NCI-H748 (cell line): ENCODE results near the gene ACYP1.
"Not testable (repeated sequence)": the region's sequence is repeated elsewhere in the genome, so short reads cannot be mapped to it uniquely, and the experiment has no call there.

Experiments
- DNase-seq: peaks from one replicate; lab custom pipeline; 2025; ENCODE audit not compliant: unreplicated experiment; lab: John Stamatoyannopoulos, UW

ACYP1 gene

DNA sequence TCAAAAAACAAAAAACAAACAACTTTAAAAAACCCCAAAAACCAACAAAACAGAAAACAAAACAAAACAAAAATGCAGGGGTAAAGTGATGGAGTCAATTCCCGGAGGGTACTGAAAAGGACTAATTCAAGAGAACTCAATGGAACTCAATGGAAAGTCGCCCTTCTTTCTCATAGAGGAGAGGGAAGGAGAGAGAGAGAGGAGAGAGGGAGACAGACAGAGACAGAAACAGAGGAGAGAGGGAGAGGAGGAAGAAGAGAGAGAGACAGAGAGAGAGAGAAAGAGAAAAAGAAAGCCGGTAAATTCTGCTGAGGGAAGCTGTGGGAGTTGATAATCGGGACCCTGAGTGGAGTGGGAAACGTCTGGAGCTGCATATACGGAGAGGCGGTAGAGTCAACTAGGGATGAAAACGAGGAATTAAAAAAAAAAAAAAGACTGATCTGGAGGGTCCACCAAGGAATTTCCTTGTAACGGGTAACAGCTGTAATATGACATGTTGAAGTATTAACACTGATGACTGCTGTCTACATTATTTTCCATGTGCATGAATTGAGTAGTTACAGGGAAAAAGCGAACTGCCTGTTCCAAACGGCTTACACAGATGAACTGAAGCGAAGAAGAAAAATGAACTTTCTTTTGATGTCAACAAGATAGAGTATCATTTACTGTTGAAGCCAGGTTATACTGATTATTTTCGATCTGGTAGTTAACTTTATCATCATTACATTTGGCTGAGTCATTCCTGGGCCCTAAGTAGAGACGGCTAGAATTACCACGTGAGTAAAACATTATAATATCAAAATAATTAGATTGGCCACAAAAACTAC lies 4.7 kb upstream of the ACYP1 start:
- no peak for DNase-seq

DNA sequence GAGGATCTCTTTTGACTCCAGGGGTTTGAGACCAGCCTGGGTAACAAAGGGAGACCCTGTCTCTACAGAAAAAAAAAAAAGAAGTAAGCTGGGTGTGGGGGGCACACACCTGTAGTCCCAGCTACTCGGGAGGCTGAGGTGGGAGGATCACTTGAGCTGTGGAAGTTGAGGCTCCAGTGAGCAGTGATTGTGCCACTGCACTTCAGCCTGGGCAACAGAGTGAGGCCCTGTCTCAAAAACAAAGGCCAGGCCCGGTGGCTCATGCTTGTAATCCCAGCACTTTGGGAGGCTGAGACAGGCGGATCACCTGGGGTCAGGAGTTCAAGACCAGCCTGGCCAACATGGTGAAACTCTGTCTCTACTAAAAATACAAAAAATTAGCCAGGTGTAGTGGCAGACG lies 3.9 kb upstream of the ACYP1 start:
- not testable (repeated sequence) for DNase-seq

DNA sequence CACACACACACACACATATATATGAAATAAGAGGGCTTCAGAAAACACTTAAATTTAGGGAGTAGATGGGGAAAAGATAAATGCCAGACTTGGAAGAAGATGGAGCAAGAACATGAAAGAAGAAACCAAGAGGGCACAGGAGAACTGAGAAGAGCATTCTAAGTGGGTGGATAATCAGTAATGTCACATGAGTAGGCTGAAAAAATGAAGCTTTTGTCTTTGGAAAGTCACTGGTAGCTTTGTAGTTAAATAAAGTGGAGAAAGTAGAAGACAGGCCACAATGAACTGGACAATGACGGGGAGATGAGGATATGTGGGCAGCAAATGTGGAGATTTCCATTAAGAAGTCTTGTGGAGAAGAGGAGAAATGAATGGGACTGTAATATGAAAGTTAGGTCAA lies 3.4 kb upstream of the ACYP1 start:
- DNase-seq = no peak

DNA sequence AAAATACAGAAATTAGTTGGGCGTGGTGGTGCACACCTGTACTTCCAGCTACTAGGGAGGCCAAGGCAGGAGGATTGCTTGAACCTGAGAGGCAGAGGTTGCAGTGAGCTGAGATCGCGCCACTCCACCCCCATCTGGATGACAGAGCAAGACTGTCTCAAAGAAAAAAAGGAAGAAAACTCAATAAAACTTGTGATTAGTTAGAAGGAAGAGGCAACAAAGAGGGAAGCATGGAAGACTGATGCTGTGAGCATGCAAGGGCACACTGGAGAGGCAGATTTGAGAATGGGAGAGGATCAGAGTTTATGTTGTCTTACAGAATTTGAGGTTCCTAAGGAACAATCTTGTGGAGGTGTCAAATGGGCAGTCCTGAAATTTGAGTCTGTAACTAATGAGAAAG lies 2.9 kb upstream of the ACYP1 start:
- DNase-seq = no peak

DNA sequence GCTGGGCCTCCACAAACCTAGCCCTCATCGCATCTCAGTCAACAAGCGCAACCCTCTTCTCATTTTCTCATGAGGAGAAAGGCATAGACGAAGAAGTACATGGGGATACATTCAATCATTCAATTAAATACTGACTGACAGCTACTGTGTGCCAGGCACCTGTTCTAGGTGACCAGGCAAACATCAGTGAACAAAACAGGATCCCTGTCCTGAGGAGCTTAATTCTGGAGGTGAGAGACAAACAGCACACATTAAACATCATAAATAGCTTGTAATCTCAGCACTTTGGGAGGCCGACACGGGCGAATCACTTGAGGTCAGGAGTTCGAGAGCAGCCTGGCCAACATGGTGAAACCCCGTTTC lies 362 bp upstream of the ACYP1 start:
- DNase-seq = no peak

DNA sequence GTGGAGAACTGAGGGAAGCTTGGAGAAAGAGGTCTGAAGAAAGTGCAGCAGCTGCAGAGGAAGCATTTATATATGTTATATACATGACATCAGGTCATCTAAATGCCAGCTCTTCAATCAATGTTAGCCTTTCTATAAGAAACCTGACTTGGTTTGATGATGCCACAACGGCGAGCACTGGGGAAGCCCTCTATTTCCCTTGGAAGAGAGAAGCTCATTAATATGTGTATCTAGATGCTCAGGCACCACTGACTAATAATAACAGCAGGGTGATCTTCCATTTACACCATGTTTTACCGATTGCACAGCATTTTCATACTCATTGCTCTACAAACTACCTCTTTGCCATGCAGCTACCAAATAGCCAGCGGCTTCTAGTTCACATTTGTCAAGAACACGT lies 811 bp downstream of the ACYP1 start:
- DNase-seq = peak; percentile 33

DNA sequence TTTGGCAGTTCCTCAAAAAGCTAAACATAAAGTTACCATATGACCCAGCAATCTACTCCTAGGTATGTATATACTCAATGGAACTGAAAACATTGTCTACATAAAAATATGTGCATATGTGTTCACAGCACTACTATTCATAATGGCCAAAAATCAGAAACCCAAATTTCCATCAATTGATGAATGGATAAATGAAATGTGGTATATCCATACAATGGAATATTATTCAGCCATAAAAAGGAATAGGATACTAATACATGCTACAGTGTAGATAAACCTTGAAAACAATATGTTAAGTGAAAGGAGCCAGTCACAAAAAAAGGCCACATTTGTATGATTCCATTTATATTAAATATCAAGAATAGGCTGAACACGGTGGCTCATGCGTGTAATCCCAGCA lies 3.4 kb downstream of the ACYP1 start:
- no peak for DNase-seq

DNA sequence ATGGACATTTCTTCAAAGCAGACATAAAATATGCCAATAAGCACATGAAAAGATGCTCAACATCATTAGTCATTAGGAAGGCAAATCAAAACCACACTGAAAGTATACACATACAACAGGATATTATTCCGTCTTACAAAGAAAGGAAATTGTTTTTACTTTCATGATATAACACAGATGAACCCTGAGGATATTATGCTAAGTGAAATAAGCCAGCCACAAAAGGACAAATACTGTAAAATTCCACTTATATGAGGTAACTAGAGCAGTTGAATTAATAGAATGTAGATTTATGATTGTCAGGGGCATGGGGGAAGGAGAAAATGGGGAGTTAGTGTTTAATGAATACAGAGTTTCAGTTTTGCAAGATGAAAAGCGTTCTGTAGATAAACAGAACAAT lies 4.2 kb downstream of the ACYP1 start:
- no peak for DNase-seq

DNA sequence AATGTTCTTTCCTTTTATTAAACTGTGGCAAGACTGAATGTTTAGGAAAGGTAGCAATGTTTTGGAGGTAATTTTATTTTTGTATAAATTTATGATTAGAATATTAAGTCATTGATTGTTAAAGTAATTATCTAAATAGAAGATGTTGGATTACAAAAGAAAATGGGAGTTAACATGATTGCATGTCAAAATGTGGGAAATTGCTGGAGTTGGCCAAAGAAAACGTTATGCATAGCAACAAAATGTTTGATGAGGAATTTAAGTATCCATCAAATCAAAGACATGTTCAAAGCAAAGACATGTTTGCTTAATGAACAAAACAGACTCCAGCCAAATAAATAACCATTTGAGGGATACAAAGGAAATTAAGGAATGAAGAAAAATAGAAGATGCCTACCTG lies 9.4 kb downstream of the ACYP1 start:
- no peak for DNase-seq

DNA sequence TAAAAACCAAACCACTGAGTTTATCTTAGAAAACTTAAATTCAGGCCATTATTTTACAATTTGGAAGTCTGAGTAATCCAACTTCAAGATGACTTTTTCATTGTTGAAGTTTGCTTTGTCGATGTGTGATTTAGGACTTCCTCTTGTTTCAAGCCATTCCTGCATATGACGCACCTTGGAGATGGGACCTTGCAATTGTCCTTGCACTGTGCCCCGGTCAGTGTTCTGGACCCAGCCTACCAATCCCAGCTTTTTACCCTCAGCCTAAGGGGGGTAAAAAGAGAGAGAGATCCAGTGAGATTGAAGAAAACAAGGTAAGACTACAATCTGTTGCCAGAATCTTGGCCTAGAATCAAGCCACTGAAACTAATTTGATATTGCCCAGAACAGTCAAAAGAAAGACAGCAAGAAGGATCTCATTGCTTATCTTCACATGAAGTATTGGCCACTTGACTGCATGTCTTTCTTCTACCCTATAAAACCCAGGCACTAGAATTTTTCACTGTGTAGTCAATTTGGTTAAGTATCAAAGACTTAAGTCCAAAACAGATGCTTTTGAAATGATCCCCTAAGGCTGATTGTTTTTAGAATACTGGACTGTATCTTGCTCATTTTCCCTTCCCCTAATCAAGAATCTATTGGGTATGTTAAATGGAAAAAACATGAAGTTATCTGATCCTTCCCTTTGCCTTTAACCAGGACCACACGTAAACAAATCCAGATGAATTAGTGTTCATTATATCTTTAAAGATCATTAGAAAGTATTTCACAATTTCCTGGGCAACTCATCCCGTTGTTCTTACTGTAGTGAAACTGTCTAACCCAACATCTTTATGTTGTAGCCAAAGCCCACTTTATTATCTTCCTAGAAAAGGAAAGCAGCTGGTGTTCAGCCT lies 10.2 kb downstream of the ACYP1 start:
- no peak for DNase-seq

DNA sequence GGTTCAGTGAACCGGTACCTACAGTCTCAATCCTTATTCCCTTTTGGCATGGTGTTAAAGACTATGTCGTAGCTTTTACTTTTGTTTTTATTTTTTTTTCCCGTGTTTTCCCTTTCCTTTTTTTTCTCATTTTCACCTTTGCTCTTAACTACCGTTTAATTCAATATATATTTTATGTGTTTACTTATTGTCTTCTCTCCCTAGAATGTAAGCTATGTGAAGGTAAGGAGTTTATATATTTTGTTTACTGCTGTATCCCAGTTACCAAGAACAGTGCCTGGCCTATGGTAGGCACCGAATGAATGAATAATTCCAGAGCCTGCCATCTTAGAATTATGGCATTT lies 12.3 kb downstream of the ACYP1 start:
- DNase-seq = no peak

DNA sequence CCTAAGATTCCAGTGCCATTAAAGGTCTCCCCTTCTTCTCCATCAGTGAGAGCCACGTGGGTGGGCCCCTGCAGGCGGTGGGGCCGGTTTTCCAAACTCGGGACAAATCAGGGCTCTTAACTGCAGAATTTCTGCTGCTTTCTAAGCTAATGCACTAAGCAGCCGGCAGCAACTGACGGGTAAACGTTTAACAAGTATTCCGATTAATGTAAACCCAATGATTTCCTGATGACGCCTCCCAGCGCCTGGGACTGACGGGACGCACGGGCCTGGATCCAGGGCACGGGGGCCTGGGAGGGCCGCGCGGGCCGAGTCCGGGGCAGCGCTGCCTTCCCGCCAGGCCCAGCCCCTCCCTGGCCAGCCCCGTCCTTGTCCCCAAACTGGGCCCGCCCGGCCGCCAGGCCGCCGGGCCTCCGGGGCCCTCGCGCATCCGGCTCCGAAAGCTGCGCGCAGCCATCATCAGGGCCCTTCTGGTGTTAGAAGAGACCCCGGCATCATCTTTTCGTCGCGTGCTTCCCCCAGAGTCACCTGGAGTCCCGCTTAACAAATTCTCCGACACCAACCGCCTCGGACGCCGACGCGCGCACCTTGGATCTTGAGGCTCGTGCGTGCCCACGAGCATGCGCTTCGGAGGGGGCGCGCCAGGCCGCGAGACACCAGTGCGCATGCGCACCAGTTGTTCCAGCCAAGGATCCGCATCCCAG lies 12.8 kb downstream of the ACYP1 start, which contains the start of gene MLH3:
MLH3 (minus strand) TSS at position 616 of the 704 bp plus-strand sequence. CDS start 1,812 bp downstream, outside the sequence.
- DNase-seq = peak; percentile 93

DNA sequence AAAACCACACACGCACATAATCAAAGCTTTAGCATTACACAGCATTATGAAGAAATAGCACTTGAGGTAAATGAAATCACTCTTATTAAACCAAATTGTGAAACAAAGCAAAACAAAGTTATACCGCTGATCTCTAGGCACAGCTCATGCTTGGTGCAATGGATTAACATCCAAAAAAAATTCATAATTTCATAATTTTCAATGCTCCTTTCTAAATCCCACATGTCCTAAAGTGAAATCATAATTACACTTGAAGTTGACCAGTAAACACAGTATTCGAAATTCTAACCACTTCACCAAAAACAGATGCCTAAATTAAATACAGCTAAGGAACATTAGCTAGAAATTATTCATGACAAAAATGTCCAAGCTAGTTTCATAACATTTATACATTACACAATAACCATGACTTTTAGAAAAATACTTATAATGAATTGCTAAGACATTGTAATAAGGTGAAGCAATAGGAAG lies 14.1 kb downstream of the ACYP1 start:
- no peak for DNase-seq

DNA sequence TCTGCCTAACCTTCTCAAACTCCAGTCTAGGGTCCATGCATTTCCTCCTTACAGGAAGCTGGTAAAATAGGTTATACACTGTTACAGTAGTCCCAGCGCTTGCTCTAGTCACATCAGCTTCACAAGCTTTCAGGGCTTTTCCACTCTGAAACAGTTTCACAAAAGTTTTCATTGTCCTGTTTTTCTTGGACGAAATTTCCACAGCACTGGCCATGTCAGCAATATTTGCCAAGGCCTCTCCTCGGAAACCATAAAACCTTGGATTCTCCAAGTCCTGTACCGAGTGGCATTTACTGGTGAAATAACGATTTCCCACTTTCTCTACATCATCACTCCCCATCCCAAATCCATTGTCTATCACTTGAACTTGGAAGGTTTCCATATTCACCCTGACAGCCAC lies 14.7 kb downstream of the ACYP1 start:
- no peak for DNase-seq

DNA sequence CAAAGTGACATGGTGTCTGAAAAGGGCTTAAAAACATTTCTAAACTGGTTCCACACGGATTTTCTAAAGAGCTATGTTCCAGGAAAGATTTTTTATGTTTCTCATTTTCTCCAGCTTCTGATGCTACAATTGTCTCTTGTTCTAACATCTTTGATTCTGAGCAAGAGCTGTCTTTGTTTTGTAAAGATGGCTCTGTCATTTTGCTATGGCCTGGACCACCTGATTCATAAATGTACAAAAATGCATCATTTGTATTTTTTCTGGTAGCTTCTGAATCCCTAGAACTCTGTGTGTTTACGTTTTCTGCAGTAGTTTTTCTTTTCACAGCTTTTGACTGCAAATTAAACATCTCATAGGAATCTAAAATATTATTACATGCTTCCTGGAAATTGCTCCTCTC lies 15.7 kb downstream of the ACYP1 start:
- no peak for DNase-seq

DNA sequence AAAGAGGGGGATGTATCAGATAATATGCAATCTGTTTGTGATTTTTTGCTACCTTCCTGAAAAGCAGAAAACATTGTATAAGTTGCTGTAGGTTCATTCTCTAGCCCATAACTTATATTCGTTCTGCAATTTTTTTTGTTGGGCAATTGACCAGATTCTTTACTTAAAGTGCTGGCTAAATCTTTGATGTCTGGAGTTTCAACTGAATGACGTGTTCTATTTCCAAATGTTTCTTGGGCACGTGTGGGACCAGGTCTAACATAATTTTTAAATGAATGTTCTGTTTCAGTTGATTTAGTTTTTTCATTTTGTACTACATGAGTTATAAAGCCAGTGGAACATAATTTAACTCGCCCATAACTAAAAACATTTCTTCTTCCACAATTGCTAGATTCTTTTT lies 16.3 kb downstream of the ACYP1 start:
- no peak for DNase-seq

DNA sequence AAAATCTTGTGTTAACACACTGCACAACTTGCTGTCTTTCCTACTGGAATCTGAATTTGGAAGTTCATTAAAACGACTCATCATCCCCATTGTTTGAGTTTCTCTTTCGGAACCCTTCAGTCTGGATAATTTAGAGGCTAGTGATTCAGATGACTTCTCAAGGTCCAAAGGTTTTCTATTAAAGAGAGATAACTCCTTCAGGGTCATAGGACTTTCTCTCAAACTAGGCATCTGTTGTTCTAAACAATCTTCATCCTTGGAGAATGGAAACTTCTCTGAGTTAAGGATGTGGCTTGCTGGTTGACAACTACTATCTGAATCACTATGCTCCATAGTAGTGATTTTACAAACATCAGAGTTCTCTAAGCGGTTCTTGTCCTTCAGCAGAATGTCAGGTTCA lies 16.9 kb downstream of the ACYP1 start:
- no peak for DNase-seq

DNA sequence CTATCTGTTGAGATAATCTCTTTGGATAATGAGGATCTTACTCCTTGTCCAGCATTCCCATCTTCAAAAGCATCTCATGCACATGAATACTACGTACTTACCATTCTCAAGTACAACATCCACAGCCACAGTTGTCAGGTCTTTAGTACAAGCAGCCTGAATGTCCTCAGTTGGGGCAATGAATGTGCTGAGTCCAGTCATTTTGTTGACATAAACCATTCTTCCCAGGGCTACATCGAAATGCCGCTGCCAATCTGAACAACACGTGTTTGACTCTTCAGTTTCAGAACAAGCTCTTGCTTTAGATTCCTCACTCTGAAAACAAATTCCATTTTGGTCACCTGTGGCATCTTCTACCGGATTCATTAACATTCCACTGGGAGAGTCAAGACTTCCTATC lies 17.5 kb downstream of the ACYP1 start:
- DNase-seq = no peak

DNA sequence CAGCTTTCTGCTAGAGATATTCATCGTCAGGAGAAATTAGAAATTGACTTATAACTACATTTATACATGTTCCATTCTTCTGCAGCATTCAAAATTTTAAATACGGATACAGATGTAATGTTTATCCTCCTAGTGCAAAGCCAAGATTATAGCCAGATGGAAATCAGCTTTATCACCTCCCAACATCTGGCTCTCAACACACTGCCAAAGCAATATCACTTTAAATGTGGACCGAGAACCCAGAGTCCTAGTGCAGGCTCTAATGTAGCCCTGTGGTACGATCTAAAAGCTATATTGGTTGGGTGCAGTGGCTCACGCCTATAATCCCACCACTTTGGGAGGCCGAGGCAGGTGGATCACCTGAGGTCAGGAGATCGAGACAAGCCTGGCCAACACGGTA lies 19.1 kb downstream of the ACYP1 start:
- DNase-seq = no peak

DNA sequence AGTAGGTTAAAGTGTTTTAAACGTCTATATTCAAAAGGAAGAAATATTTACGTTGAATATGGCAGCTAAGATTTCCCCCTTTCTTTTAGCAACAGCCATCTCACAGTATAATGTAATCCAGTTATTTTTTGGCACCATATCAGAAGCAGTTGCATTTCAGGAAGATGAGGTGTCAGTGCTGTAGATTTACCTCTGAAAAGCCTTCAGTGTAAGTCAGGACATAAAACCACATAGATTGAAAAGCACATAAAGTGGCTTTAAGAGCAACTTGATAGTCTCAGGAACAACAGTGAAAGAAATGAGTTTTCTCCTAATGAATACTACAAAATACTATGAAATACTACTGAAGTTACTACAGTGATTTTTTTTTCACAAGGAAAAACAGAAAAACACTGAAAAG lies 19.5 kb downstream of the ACYP1 start:
- DNase-seq = no peak

DNA sequence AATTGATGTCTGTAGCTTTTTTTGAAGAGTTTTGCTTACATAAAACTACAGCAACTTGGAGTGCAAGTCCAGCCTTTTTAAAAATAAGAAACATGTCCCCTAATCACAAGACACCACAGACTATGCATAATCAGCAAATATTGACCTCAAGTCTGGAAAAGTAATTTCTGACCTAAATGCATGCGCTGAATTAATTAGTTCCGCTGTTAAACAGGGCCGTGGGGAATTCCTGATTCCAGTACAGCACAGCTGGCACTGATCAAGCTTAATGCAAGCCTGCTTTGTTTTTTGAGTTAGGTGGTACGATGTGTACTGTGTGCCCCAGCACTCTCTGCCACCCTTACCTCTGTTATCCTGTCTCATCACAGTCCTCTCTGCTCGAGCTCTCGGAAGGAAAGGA lies 21.8 kb downstream of the ACYP1 start:
- no peak for DNase-seq

DNA sequence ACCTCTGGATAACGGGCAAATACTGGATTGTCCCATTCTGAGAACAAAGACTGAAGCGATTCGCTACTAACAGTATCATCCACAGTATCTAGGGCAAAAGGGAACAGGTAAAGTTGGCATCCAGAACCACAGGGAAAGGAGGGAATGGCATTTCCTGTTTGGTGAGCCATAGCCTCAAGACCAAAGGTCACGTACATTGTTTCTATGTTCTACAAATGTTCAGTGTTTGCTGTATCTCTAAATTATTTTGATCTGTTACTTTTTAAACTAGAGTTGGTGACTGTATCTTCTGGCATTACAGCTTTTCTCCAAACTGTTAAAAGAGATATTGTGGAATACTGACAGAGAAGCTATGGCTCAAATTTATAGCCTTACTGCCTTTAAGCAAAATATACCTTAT lies 22.2 kb downstream of the ACYP1 start:
- no peak for DNase-seq
